ENCODE results near the gene EHMT1. TPM values are rescaled to one million over a fixed set of nuclear protein-coding genes. Genes with fewer than 3 reads are reported as not detected.

EHMT1 gene
- total and polyA plus RNA-seq, 2 experiments from 2014 or later = 162 to 177 TPM

DNA sequence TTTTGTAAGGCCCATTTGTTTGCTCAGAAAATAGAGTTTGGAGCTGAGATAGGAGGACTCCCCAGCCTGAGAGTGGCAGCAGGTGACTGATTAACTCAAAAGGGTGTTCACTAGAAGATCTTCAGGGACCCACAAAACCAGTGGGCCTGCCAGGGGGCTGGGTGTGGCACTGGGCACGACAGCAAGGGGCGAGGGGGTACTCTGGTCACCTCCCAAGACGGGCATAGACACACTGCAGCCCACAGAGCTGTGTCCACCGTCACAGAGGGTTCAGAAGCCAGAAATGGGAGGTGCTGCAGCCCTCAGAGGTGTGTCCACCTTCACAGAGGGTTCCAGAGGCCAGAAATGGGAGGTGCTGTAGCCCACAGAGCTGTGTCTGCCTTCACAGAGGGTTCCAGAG lies 183.2 kb downstream of the EHMT1 start:
- Mint-ChIP-seq H3K4me3 (no peak overlapping the region), H3K27me3 (ENCODE audit: insufficient read depth, low read depth, poor library complexity) (peaks cover 14% of the 10 kb centered on the region), H3K9me3 (no peaks in the 10 kb centered on the region), H3K4me1 (no peaks in the 10 kb centered on the region), H3K27ac (no peak overlapping the region), H3K36me3 (ENCODE audit: low read depth) (peaks cover 86% of the 10 kb centered on the region)
- Histone ChIP-seq H3K36me3 (ENCODE audit: insufficient read depth) (no peaks in the 10 kb centered on the region; the same call in 1 of the 2 replicates), H3K27me3 (ENCODE audit: insufficient read depth) (no peaks in the 10 kb centered on the region), H3K4me3 (no peak overlapping the region), H3K79me2 (replicated peaks; ENCODE audit: insufficient read depth) (no peaks in the 10 kb centered on the region; the same call in none of the 2 replicates), H3K4me2 (no peak overlapping the region), H2AFZ (no peak overlapping the region), H4K20me1 (replicated peaks; ENCODE audit: insufficient read depth) (no peaks in the 10 kb centered on the region), H3K27ac (ENCODE audit: low read depth) (no peak overlapping the region), H3F3A (replicated peaks; ENCODE audit: low read depth) (no peaks in the 10 kb centered on the region), H3K9me2 (ENCODE audit: insufficient read depth) (no peaks in the 10 kb centered on the region), H3K4me1 (ENCODE audit: insufficient read depth) (no peaks in the 10 kb centered on the region)
- ATAC-seq = no peak
- no peak for DNase-seq (ENCODE audit: low spot score)
- TF ChIP-seq CREB1 (CRISPR knock-in tag; IDR thresholded peaks at IDR 0.05; ENCODE audit: low read depth) = no peak

DNA sequence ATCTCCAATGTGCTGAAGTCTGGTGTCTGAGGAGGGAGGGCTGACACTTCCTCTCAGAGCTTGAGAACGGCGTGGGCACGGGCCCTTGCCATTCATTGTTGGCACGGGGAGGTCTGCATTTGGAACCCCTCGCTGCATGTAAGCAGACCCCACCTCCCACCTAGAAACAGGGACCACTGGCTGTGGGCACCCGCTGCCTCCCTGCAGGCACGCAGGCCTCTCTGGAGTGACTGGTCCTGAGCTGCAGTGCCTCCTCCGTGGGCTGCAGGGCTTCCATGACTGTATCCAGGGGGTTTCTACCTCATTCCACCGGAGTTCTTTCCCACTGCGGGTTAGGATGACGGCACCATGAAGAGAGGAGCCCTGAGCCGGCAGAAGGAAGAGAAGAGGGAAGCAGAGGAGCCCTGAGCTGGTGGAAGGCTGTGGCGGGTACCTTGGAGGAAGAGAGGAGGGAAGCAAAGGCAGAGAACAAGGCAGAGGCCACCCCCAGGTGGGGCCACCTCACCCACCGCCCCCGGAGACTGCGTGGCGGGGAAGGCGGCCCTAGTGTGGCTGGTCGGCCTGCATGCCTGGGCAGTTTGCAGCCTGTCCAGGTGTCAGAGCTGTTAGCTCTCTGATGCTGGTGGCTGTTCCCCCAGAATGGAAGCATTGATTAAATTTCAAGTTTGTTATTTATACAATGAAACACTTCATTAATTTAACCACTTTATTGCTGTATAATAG lies 183.9 kb downstream of the EHMT1 start:
- Histone ChIP-seq H3K9me2 (ENCODE audit: insufficient read depth) (no peaks in the 10 kb centered on the region), H3F3A (replicated peaks; ENCODE audit: low read depth) (no peaks in the 10 kb centered on the region), H2AFZ (no peak overlapping the region), H3K4me2 (no peak overlapping the region), H3K79me2 (replicated peaks; ENCODE audit: insufficient read depth) (no peaks in the 10 kb centered on the region; the same call in none of the 2 replicates), H4K20me1 (replicated peaks; ENCODE audit: insufficient read depth) (no peaks in the 10 kb centered on the region; the same call in 1 of the 2 replicates), H3K27ac (ENCODE audit: low read depth) (no peak overlapping the region), H3K27me3 (ENCODE audit: insufficient read depth) (no peaks in the 10 kb centered on the region), H3K36me3 (ENCODE audit: insufficient read depth) (no peaks in the 10 kb centered on the region; the same call in 1 of the 2 replicates), H3K4me3 (no peak overlapping the region), H3K4me1 (ENCODE audit: insufficient read depth) (no peaks in the 10 kb centered on the region)
- ATAC-seq = no peak
- no peaks in the 10 kb centered on the region for H3K4me1 Mint-ChIP-seq
- H3K36me3 Mint-ChIP-seq (ENCODE audit: low read depth) = peaks cover 79% of the 10 kb centered on the region
- no peaks in the 10 kb centered on the region for H3K9me3 Mint-ChIP-seq
- H3K4me3 Mint-ChIP-seq = no peak overlapping the region
- TF ChIP-seq EZH2 (IDR thresholded peaks at IDR 0.05; ENCODE audit: low read depth, unreplicated experiment) = no peak
- no peak for TF ChIP-seq JUNB (IDR thresholded peaks at IDR 0.05; ENCODE audit: unreplicated experiment)
- TF ChIP-seq ZNF114 (CRISPR knock-in tag; IDR thresholded peaks at IDR 0.05) = no peak
- TF ChIP-seq, protein P1, sequence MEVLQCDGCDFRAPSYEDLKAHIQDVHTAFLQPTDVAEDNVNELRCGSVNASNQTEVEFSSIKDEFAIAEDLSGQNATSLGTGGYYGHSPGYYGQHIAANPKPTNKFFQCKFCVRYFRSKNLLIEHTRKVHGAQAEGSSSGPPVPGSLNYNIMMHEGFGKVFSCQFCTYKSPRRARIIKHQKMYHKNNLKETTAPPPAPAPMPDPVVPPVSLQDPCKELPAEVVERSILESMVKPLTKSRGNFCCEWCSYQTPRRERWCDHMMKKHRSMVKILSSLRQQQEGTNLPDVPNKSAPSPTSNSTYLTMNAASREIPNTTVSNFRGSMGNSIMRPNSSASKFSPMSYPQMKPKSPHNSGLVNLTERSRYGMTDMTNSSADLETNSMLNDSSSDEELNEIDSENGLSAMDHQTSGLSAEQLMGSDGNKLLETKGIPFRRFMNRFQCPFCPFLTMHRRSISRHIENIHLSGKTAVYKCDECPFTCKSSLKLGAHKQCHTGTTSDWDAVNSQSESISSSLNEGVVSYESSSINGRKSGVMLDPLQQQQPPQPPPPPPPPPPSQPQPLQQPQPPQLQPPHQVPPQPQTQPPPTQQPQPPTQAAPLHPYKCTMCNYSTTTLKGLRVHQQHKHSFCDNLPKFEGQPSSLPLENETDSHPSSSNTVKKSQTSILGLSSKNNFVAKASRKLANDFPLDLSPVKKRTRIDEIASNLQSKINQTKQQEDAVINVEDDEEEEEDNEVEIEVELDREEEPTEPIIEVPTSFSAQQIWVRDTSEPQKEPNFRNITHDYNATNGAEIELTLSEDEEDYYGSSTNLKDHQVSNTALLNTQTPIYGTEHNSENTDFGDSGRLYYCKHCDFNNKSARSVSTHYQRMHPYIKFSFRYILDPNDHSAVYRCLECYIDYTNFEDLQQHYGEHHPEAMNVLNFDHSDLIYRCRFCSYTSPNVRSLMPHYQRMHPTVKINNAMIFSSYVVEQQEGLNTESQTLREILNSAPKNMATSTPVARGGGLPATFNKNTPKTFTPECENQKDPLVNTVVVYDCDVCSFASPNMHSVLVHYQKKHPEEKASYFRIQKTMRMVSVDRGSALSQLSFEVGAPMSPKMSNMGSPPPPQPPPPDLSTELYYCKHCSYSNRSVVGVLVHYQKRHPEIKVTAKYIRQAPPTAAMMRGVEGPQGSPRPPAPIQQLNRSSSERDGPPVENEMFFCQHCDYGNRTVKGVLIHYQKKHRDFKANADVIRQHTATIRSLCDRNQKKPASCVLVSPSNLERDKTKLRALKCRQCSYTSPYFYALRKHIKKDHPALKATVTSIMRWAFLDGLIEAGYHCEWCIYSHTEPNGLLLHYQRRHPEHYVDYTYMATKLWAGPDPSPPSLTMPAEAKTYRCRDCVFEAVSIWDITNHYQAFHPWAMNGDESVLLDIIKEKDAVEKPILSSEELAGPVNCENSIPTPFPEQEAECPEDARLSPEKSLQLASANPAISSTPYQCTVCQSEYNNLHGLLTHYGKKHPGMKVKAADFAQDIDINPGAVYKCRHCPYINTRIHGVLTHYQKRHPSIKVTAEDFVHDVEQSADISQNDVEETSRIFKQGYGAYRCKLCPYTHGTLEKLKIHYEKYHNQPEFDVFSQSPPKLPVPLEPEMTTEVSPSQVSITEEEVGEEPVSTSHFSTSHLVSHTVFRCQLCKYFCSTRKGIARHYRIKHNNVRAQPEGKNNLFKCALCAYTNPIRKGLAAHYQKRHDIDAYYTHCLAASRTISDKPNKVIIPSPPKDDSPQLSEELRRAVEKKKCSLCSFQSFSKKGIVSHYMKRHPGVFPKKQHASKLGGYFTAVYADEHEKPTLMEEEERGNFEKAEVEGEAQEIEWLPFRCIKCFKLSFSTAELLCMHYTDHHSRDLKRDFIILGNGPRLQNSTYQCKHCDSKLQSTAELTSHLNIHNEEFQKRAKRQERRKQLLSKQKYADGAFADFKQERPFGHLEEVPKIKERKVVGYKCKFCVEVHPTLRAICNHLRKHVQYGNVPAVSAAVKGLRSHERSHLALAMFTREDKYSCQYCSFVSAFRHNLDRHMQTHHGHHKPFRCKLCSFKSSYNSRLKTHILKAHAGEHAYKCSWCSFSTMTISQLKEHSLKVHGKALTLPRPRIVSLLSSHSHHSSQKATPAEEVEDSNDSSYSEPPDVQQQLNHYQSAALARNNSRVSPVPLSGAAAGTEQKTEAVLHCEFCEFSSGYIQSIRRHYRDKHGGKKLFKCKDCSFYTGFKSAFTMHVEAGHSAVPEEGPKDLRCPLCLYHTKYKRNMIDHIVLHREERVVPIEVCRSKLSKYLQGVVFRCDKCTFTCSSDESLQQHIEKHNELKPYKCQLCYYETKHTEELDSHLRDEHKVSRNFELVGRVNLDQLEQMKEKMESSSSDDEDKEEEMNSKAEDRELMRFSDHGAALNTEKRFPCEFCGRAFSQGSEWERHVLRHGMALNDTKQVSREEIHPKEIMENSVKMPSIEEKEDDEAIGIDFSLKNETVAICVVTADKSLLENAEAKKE (CRISPR knock-in tag; IDR thresholded peaks at IDR 0.05) = no peak
- TF ChIP-seq, protein P2, sequence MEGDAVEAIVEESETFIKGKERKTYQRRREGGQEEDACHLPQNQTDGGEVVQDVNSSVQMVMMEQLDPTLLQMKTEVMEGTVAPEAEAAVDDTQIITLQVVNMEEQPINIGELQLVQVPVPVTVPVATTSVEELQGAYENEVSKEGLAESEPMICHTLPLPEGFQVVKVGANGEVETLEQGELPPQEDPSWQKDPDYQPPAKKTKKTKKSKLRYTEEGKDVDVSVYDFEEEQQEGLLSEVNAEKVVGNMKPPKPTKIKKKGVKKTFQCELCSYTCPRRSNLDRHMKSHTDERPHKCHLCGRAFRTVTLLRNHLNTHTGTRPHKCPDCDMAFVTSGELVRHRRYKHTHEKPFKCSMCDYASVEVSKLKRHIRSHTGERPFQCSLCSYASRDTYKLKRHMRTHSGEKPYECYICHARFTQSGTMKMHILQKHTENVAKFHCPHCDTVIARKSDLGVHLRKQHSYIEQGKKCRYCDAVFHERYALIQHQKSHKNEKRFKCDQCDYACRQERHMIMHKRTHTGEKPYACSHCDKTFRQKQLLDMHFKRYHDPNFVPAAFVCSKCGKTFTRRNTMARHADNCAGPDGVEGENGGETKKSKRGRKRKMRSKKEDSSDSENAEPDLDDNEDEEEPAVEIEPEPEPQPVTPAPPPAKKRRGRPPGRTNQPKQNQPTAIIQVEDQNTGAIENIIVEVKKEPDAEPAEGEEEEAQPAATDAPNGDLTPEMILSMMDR (conservative IDR thresholded peaks at IDR 0.05; ENCODE audit: low read depth in 2 of 2) = no peak
- TF ChIP-seq POLR2AphosphoS5 (IDR thresholded peaks at IDR 0.05; ENCODE audit: low read depth) = no peak
- no peak for TF ChIP-seq NANOG (IDR thresholded peaks at IDR 0.05; ENCODE audit: borderline replicate concordance)
- no peak for TF ChIP-seq STAT1 (IDR thresholded peaks at IDR 0.05; ENCODE audit: unreplicated experiment)
- no peak for TF ChIP-seq CREB1 (CRISPR knock-in tag; IDR thresholded peaks at IDR 0.05; ENCODE audit: low read depth)
- H3K27me3 Mint-ChIP-seq (ENCODE audit: insufficient read depth, low read depth, poor library complexity) = peaks cover 13% of the 10 kb centered on the region
- no peak overlapping the region for H3K27ac Mint-ChIP-seq
- DNase-seq (ENCODE audit: low spot score) = no peak
